GM23338 (cell line): Measurements from ENCODE around the gene TNFAIP3. TPM values are rescaled to one million over a fixed set of nuclear protein-coding genes. Genes with fewer than 3 reads are reported as not detected.

Experiments
- ATAC-seq: fragments of 200-7000 bp; cut with Tn5 transposase; 3 replicates; pipeline ENCODE4 v1.9.1; 2020
- DNase-seq: peaks from one replicate; pipeline ENCODE4 v3.0.0-alpha.2; 2015; ENCODE audit warnings: low spot score
- H2AFZ ChIP-seq: fragments of 200-600 bp; sonication (generic); 2 replicates; pipeline ENCODE4 v1.8.0; 2016; ENCODE audit warnings: antibody characterized with exemption, mild to moderate bottlenecking, moderate library complexity
- H3F3A ChIP-seq: fragments of 200-600 bp; sonication (generic); replicated peaks from 2 replicates; pipeline ENCODE4 v1.8.0; 2017; ENCODE audit warnings: antibody characterized with exemption, mixed run types, low read depth
- H3K27ac ChIP-seq: fragments of 200-600 bp; sonication (generic); 2 replicates; pipeline ENCODE4 v1.6.1; 2016; ENCODE audit warnings: low read depth
- H3K27me3 ChIP-seq: fragments of 200-600 bp; sonication (generic); 2 replicates; pipeline ENCODE4 v1.8.0; 2016; ENCODE audit warnings: mild to moderate bottlenecking, mixed run types, moderate library complexity; ENCODE audit not compliant: insufficient read depth
- H3K36me3 ChIP-seq: fragments of 200-600 bp; sonication (generic); 2 replicates; pipeline ENCODE4 v1.8.0; 2016; ENCODE audit warnings: mild to moderate bottlenecking; ENCODE audit not compliant: insufficient read depth
- H3K4me1 ChIP-seq: fragments of 200-600 bp; sonication (generic); 2 replicates; pipeline ENCODE4 v1.8.0; 2016; ENCODE audit warnings: mild to moderate bottlenecking, moderate library complexity; ENCODE audit not compliant: insufficient read depth
- H3K4me2 ChIP-seq: fragments of 200-600 bp; sonication (generic); 2 replicates; pipeline ENCODE4 v1.7.1; 2017; ENCODE audit warnings: mixed run types
- H3K4me3 ChIP-seq: fragments of 200-600 bp; sonication (generic); 2 replicates; pipeline ENCODE4 v1.6.1; 2016; ENCODE audit warnings: mixed run types
- H3K79me2 ChIP-seq: fragments of 200-600 bp; sonication (generic); replicated peaks from 2 replicates; pipeline ENCODE4 v1.8.0; 2017; ENCODE audit warnings: mild to moderate bottlenecking; ENCODE audit not compliant: insufficient read depth
- H3K9me2 ChIP-seq: fragments of 200-600 bp; sonication (generic); 2 replicates; pipeline ENCODE4 v1.8.0; 2017; ENCODE audit not compliant: insufficient read depth
- H4K20me1 ChIP-seq: fragments of 200-600 bp; sonication (generic); replicated peaks from 2 replicates; pipeline ENCODE4 v1.8.0; 2017; ENCODE audit warnings: mild to moderate bottlenecking; ENCODE audit not compliant: insufficient read depth
- H3K27ac Mint-ChIP-seq: 2 replicates; pipeline ENCODE4 v1.8.0; 2020; ENCODE audit warnings: inconsistent platforms, mild to moderate bottlenecking, moderate library complexity, mixed read lengths
- H3K27me3 Mint-ChIP-seq: 3 replicates; pipeline ENCODE4 v1.8.0; 2022; ENCODE audit warnings: low read depth, mild to moderate bottlenecking, moderate library complexity, mixed read lengths, inconsistent platforms; ENCODE audit not compliant: insufficient read depth, poor library complexity
- H3K36me3 Mint-ChIP-seq: 3 replicates; pipeline ENCODE4 v1.8.0; 2021; ENCODE audit warnings: low read depth, mild to moderate bottlenecking, inconsistent platforms, moderate library complexity, mixed read lengths
- H3K4me1 Mint-ChIP-seq: 3 replicates; pipeline ENCODE4 v1.8.0; 2020; ENCODE audit warnings: mild to moderate bottlenecking, inconsistent platforms, mixed read lengths
- H3K4me3 Mint-ChIP-seq: 3 replicates; pipeline ENCODE4 v1.8.0; 2021; ENCODE audit warnings: moderate library complexity, mild to moderate bottlenecking, inconsistent platforms, mixed read lengths
- H3K9me3 Mint-ChIP-seq: 3 replicates; pipeline ENCODE4 v1.8.0; 2020; ENCODE audit warnings: moderate library complexity, mild to moderate bottlenecking, inconsistent platforms, mixed read lengths
- JUNB ChIP-seq: IDR thresholded peaks from one replicate; pipeline ENCODE4 v1.6.1; 2016; ENCODE audit warnings: antibody characterized with exemption; ENCODE audit not compliant: unreplicated experiment
- STAT1 ChIP-seq: IDR thresholded peaks from one replicate; pipeline ENCODE4 v1.6.1; 2016; ENCODE audit warnings: antibody characterized with exemption; ENCODE audit not compliant: unreplicated experiment
- ZNF114 ChIP-seq: fragments of 250-450 bp; sonication (Bioruptor Pico); IDR thresholded peaks from 2 replicates; pipeline ENCODE4 v1.5.0; 2020; ENCODE audit warnings: mild to moderate bottlenecking, moderate library complexity
- ZNF331 ChIP-seq: fragments of 250-450 bp; sonication (Bioruptor Pico); IDR thresholded peaks from 2 replicates; pipeline ENCODE4 v1.5.0; 2020; ENCODE audit warnings: low read depth, mild to moderate bottlenecking, moderate library complexity
- polyA plus RNA-seq: library from polyadenylated mRNA; unstranded; fragments of >200 nt; fragmentation: Nextera tagmentation; extraction: Ambion mirVana; gene quantifications from 2 replicates; pipeline ENCODE4 v1.2.1, GENCODE V29; 2016
- total RNA-seq: library from RNA; depleted of rRNA; stranded (reverse); fragments of >200 nt; shearing (Covaris generic); gene quantifications from 2 replicates; pipeline ENCODE4 v1.2.3, GENCODE V29; 2014
- TF ChIP-seq, protein P1 (sequence below), 2 experiments: fragments of 200-600 bp in 1 of 2; sonication (generic) in 1 of 2; conservative IDR thresholded peaks; 2 replicates each; pipeline versions ENCODE4 v1.5.1 to v1.6.1; 2016 to 2017; ENCODE audit warnings: antibody characterized with exemption in 2 of 2, low read depth in 2 of 2, mild to moderate bottlenecking in 2 of 2, moderate library complexity in 1 of 2
- TF ChIP-seq, protein P2 (sequence below): IDR thresholded peaks from one replicate; pipeline ENCODE4 v1.6.1; 2018; ENCODE audit warnings: antibody characterized with exemption; ENCODE audit not compliant: unreplicated experiment

TNFAIP3 gene
- total and polyA plus RNA-seq, 2 experiments from 2014 or later, result 2.1 to 2.3 TPM

DNA sequence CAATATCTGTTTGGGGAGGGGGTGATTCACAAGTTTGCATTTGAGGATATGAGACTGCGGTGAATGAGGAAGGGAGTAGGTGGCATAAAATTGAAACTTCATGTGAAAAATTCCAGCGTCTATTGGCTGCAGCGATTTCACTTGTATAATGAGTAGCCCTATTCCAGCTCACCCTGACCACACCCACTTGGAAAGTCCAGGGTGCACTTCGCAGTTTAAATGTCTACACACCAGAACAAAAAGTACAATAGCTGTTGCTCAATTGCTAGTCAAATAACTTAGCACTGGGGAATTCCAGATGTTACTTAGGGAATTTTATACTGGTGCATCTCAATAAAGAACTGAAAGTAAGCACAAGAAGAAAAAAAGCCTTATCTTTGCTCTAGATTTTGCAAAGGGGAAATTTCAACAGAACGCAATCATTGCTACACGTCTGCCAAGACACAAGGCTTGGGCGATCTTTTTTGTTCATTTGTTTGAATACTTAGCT, 6.3 kb downstream of the TNFAIP3 start (continued):
- no peak for TF ChIP-seq ZNF114 (CRISPR knock-in tag)
- no peak for TF ChIP-seq ZNF331 (CRISPR knock-in tag)

DNA sequence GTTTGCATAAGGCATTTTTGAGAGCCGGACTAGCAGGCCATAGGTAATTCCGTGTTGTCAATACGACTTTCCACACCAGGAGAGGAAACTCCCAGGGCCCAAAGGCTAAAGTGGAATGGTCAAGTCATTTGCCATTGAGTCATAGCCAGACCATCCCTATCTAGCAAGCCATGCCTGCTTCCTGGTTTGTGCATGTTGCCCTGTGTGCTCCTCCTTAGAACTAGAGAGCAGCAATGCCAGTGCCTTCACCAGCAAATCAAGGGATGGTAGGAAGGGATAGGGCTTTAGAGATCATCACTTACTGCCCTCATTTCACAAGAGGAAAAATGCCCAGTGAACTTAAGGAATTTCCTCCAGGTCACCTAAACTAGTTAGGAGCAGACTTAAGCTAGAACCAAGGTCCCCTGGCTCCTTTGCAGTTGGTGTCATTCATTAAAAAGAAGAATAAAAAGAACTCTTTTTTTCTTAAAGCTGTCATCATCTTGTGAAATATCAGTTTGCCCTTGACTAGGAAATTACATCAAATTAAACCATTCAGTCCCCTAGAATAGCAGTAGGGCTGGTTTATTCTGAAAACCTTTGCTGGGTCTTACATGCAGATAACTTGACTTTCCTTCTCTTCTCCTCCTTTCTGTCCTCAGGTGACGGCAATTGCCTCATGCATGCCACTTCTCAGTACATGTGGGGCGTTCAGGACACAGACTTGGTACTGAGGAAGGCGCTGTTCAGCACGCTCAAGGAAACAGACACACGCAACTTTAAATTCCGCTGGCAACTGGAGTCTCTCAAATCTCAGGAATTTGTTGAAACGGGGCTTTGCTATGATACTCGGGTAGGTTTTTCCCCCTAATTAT, 7.4 kb downstream of the TNFAIP3 start:
- no peaks in the 10 kb centered on the region for H3K9me3 Mint-ChIP-seq
- Histone ChIP-seq H3K36me3 (0 out of 2 replicates have a peak, but pooled peaks cover 4% of the 10 kb centered on the region), H3F3A (no peaks in the 10 kb centered on the region), H3K79me2 (no peaks in the 10 kb centered on the region), H3K9me2 (0 out of 2 replicates have a peak, but pooled peaks cover 5% of the 10 kb centered on the region), H4K20me1 (0 out of 2 replicates have a peak, but pooled peaks cover 4% of the 10 kb centered on the region), H3K4me2 (no peak overlapping the region), H2AFZ (no peak overlapping the region), H3K4me3 (no peak overlapping the region), H3K4me1 (peaks cover 15% of the 10 kb centered on the region), H3K27me3 (no peaks in the 10 kb centered on the region), H3K27ac (no peak overlapping the region)
- no peak overlapping the region for H3K27ac Mint-ChIP-seq
- H3K4me3 Mint-ChIP-seq, result no peak overlapping the region
- H3K36me3 Mint-ChIP-seq, result 0 out of 3 replicates have a peak, but pooled peaks cover 3% of the 10 kb centered on the region
- peaks cover 13% of the 10 kb centered on the region for H3K4me1 Mint-ChIP-seq
- ATAC-seq (no peak), DNase-seq (no peak)
- TF ChIP-seq, protein P1, sequence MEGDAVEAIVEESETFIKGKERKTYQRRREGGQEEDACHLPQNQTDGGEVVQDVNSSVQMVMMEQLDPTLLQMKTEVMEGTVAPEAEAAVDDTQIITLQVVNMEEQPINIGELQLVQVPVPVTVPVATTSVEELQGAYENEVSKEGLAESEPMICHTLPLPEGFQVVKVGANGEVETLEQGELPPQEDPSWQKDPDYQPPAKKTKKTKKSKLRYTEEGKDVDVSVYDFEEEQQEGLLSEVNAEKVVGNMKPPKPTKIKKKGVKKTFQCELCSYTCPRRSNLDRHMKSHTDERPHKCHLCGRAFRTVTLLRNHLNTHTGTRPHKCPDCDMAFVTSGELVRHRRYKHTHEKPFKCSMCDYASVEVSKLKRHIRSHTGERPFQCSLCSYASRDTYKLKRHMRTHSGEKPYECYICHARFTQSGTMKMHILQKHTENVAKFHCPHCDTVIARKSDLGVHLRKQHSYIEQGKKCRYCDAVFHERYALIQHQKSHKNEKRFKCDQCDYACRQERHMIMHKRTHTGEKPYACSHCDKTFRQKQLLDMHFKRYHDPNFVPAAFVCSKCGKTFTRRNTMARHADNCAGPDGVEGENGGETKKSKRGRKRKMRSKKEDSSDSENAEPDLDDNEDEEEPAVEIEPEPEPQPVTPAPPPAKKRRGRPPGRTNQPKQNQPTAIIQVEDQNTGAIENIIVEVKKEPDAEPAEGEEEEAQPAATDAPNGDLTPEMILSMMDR (conservative IDR thresholded peaks at IDR 0.05; ENCODE audit: low read depth in 2 of 2), result no peak
- TF ChIP-seq JUNB (no peak), STAT1 (no peak)
- TF ChIP-seq, protein P2, sequence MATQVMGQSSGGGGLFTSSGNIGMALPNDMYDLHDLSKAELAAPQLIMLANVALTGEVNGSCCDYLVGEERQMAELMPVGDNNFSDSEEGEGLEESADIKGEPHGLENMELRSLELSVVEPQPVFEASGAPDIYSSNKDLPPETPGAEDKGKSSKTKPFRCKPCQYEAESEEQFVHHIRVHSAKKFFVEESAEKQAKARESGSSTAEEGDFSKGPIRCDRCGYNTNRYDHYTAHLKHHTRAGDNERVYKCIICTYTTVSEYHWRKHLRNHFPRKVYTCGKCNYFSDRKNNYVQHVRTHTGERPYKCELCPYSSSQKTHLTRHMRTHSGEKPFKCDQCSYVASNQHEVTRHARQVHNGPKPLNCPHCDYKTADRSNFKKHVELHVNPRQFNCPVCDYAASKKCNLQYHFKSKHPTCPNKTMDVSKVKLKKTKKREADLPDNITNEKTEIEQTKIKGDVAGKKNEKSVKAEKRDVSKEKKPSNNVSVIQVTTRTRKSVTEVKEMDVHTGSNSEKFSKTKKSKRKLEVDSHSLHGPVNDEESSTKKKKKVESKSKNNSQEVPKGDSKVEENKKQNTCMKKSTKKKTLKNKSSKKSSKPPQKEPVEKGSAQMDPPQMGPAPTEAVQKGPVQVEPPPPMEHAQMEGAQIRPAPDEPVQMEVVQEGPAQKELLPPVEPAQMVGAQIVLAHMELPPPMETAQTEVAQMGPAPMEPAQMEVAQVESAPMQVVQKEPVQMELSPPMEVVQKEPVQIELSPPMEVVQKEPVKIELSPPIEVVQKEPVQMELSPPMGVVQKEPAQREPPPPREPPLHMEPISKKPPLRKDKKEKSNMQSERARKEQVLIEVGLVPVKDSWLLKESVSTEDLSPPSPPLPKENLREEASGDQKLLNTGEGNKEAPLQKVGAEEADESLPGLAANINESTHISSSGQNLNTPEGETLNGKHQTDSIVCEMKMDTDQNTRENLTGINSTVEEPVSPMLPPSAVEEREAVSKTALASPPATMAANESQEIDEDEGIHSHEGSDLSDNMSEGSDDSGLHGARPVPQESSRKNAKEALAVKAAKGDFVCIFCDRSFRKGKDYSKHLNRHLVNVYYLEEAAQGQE, result no peak
- H3K27me3 Mint-ChIP-seq, result peaks cover 11% of the 10 kb centered on the region
